ENCODE results near the gene LRRC27. TPM values are rescaled to one million over a fixed set of nuclear protein-coding genes. Genes with fewer than 3 reads are reported as not detected.

LRRC27 gene
- total and polyA plus RNA-seq, 2 of the 4 experiments (the other 2 are of a cell fraction) = 3.8 to 5.3 TPM

DNA sequence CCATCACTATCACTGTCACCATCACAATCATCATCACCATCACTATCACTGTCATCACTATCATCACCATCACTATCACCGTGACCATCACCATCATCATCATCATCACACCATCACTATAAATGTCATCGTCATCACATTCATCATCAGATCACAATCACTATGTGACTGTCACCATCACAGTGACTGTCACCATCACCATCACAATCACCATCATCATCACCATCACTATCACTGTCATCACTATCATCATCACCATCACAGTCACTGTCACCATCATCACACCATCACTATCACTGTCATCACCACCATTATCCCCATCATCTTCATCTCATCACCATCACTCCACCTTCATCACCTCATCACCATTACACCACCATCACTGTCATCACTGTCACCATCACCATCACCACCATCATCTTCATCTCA, 96.0 kb downstream of the LRRC27 start:
- H2BK5ac ChIP-seq (ENCODE audit: low read depth, low read length, poor library complexity, severe bottlenecking) = peak overlapping the region; percentile 35
- dilution Hi-C loops (cut with HindIII; ENCODE audit: low sequenced_read_pairs, unreplicated experiment) = no loop called here
- ATAC-seq (ENCODE audit: low read depth) (no peak), DNase-seq (no peak)
- TF ChIP-seq RAD21 (IDR thresholded peaks at IDR 0.05; ENCODE audit: low read length) (no peak), CHD1 (IDR thresholded peaks at IDR 0.05; ENCODE audit: low read depth, low read length) (no peak), NFE2L2 (IDR thresholded peaks at IDR 0.05; ENCODE audit: low read depth, low read length) (no peak), FOS (IDR thresholded peaks at IDR 0.05; ENCODE audit: low read depth, low read length) (no peak), POLR2A (IDR thresholded peaks at IDR 0.05; ENCODE audit: low read depth, low read length) (no peak), SMC3 (IDR thresholded peaks at IDR 0.05; ENCODE audit: low read depth, low read length) (no peak), RCOR1 (IDR thresholded peaks at IDR 0.05; ENCODE audit: insufficient replicate concordance, low read length) (no peak), MAFK (IDR thresholded peaks at IDR 0.05; ENCODE audit: low read depth, low read length) (no peak), MXI1 (IDR thresholded peaks at IDR 0.05; ENCODE audit: borderline replicate concordance, low read depth, low read length) (no peak)
- no peak overlapping the region for H4K91ac ChIP-seq (ENCODE audit: insufficient read depth, low read depth, low read length)
- H3K36me3 ChIP-seq (ENCODE audit: control insufficient read depth, insufficient read depth, low read length) = no peaks in the 10 kb centered on the region
- H3K79me1 ChIP-seq (ENCODE audit: low read depth in 1 of 2, low read length in 2 of 2) = peaks cover 0 to 4% of the 10 kb centered on the region in 2 experiments; a peak in 1 of 4 replicates
- H2AFZ ChIP-seq (replicated peaks; ENCODE audit: low read length, poor library complexity) = no peak overlapping the region
- ChIA-PET POLR2A (ENCODE audit: unreplicated experiment) (no interaction called here), CTCF (no interaction called here)
- H2AK5ac ChIP-seq (ENCODE audit: low read depth, low read length) = no peak overlapping the region
- BruUV-seq (replicated peaks) = no TSS peak
- no peaks in the 10 kb centered on the region for H3K27me3 ChIP-seq (ENCODE audit: control insufficient read depth, insufficient read depth, low read length)
- no peak overlapping the region for H3K4ac ChIP-seq (ENCODE audit: low read depth, low read length)
- H3K27ac ChIP-seq (ENCODE audit: insufficient read depth, low read length) = no peak overlapping the region
- H3K9me3 ChIP-seq (ENCODE audit: control insufficient read depth, insufficient read depth, low read length) = no peaks in the 10 kb centered on the region
- H2AK9ac ChIP-seq (replicated peaks; ENCODE audit: low read depth, low read length, poor library complexity) = no peak overlapping the region
- WGBS, 2 experiments (ENCODE audit: extremely low coverage in 2 of 2, insufficient read length in 1 of 2) = 94% methylated on average over 2 of the region's 2 CpGs; no CpG with 5 or more reads in 1 of the 2 experiments
- no peak overlapping the region for H3K4me3 ChIP-seq (ENCODE audit: insufficient read depth, low read depth, low read length)
- no peak overlapping the region for H3K56ac ChIP-seq (ENCODE audit: extremely low read depth, insufficient read depth, low read length)
- in situ Hi-C loops (cut with MboI; ENCODE audit: low sequenced_read_pairs) = no loop called here
- no peak overlapping the region for H3K14ac ChIP-seq (replicated peaks; ENCODE audit: low read depth, low read length)
- H3K9me1 ChIP-seq (ENCODE audit: insufficient read depth, low read length) = peaks cover 11% of the 10 kb centered on the region
- no peak overlapping the region for H3K4me2 ChIP-seq (ENCODE audit: low read depth, low read length)
- no peak overlapping the region for H3K18ac ChIP-seq (ENCODE audit: low read depth, low read length)
- H3K4me1 ChIP-seq (ENCODE audit: control insufficient read depth, insufficient read depth, low read length) = no peaks in the 10 kb centered on the region
- no peaks in the 10 kb centered on the region for H4K20me1 ChIP-seq (ENCODE audit: insufficient read depth, low read length)
- no peak overlapping the region for H3K9ac ChIP-seq (ENCODE audit: low read depth, low read length)
- H3K23ac ChIP-seq (ENCODE audit: low read depth, low read length) = no peak overlapping the region
- no peak overlapping the region for H4K5ac ChIP-seq (ENCODE audit: low read depth, low read length)
- intact Hi-C loops (cut with micrococcal nuclease) = no loop called here
- H4K8ac ChIP-seq (ENCODE audit: low read depth in 2 of 2, low read length in 2 of 2) = no peak overlapping the region
- no peak overlapping the region for H2BK15ac ChIP-seq (ENCODE audit: low read depth, low read length)
- no peak overlapping the region for H2BK20ac ChIP-seq (ENCODE audit: low read depth, low read length)
- H2BK120ac ChIP-seq (ENCODE audit: low read depth, low read length) = no peak overlapping the region
